ENCODE results near the gene MYH3. TPM values are rescaled to one million over a fixed set of nuclear protein-coding genes. Genes with fewer than 3 reads are reported as not detected.

MYH3 gene
- 0.64 to 1.2 TPM (median 0.88 TPM) in 5 replicates for total RNA-seq (2022; extraction: Qiagen RNA extraction)

DNA sequence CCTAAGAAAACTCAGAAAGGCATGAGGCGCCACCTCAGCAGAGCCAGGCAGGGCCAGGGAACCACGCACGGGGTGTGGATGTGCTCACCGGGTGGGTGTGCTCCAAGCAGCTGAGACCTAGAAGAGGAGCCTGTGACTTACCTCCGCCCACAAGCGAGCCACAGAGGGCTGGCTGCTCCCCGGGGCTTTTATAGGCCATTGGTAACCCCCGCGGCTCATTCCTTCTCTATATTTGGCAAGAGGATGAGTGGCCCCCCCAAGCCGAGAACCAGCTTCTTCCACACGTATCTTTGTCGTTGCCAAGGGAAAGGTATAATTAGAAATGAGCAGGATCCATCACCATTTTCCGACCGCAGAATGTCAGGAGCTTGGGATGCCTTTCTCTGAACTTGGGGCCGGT is at the start of gene MYH3:
MYH3 (minus strand) TSS at position 162 of the 400 bp plus-strand sequence. CDS start 2,245 bp downstream, outside the sequence.

GRCh38 chr17:10697092-10698081 is 40.3 kb upstream of the MYH3 start, which contains the start of the genes ADPRM and SCO1:
ADPRM (plus strand) TSS chr17:10697594; CDS start chr17:10704927, 7,333 bp downstream.
SCO1 (minus strand) TSS chr17:10697533; CDS start chr17:10697507, 26 bp downstream.

Other genes with a start within 250 kb of the MYH3 start
- not detected in 5 replicates for gene MYH8, start 235.4 kb downstream of the MYH3 start, total RNA-seq (2022; extraction: Qiagen RNA extraction)
- not detected in 5 replicates for gene MYH4, start 187.8 kb downstream of the MYH3 start, total RNA-seq (2022; extraction: Qiagen RNA extraction)
- gene MYH1, start 138.8 kb downstream of the MYH3 start, total RNA-seq (2022; extraction: Qiagen RNA extraction), result not detected in 5 replicates
- gene MYH2, start 107.7 kb downstream of the MYH3 start, total RNA-seq (2022; extraction: Qiagen RNA extraction), result not detected in 5 replicates
- 50.7 to 60.0 TPM (median 58.4 TPM) in 5 replicates for gene SCO1, start 40.2 kb upstream of the MYH3 start, total RNA-seq (2022; extraction: Qiagen RNA extraction)
- 5.6 to 8.8 TPM (median 8.1 TPM) in 5 replicates for gene ADPRM, start 40.3 kb upstream of the MYH3 start, total RNA-seq (2022; extraction: Qiagen RNA extraction)
- 1.7 to 2.9 TPM (median 2.4 TPM) in 5 replicates for gene TMEM220, start 72.7 kb upstream of the MYH3 start, total RNA-seq (2022; extraction: Qiagen RNA extraction)
- not detected in 5 replicates for gene TMEM238L, start 146.8 kb upstream of the MYH3 start, total RNA-seq (2022; extraction: Qiagen RNA extraction)
- gene PIRT, start 180.8 kb upstream of the MYH3 start, total RNA-seq (2022; extraction: Qiagen RNA extraction), result not detected in 5 replicates